HG02885 (cell line): ENCODE measurements around the gene CUEDC1.
"Not testable (repeated sequence)": the region's sequence is repeated elsewhere in the genome, so short reads cannot be mapped to it uniquely, and the experiment has no call there.

ENCODE experiments used
- ATAC-seq: cut with Tn5 transposase; IDR thresholded peaks from one replicate; pipeline ENCODE4 v1.9.1; 2021; ENCODE audit warnings: mild to moderate bottlenecking; ENCODE audit not compliant: unreplicated experiment, poor library complexity

CUEDC1 gene

DNA sequence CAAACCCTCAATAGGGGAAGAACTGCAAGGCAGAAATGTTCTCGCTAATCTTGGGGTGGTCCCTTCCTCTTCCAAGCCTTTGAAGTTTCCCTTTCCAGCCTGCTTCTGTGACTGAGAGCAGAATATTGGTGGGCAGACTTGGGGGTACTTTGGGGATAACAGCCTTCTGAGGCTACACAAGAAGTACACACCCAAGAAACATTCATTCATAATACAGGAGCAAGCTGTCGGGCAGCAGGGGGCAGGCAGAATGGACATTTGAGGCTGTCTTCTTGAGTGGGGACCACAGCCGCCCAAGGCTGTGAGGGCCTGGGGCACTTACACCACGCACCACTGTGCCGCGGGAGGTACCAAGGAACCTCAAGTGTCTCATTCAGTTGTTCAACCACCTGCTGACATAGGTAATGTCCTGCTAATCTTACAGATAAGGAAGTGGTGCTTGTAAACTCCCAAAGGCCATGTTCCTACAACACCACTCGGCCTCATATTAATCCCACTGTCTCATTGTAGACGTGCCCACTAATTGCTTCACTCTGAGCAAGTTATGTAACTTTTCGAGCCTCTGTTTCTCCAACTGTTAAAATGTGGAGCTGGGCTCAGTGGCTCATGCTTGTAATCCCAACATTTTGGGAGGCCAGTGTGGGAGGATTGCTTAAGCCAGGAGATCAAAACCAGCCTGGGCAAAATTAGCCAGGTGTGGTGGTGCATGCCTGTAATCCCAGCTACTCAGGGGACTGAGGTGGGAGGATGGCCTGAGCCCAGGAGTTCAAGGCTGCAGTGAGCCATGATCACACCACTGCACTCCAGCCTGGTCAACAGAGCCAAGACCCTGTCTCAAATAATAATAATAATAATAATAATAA, 102.9 kb downstream of the CUEDC1 start:
- ATAC-seq = no peak

DNA sequence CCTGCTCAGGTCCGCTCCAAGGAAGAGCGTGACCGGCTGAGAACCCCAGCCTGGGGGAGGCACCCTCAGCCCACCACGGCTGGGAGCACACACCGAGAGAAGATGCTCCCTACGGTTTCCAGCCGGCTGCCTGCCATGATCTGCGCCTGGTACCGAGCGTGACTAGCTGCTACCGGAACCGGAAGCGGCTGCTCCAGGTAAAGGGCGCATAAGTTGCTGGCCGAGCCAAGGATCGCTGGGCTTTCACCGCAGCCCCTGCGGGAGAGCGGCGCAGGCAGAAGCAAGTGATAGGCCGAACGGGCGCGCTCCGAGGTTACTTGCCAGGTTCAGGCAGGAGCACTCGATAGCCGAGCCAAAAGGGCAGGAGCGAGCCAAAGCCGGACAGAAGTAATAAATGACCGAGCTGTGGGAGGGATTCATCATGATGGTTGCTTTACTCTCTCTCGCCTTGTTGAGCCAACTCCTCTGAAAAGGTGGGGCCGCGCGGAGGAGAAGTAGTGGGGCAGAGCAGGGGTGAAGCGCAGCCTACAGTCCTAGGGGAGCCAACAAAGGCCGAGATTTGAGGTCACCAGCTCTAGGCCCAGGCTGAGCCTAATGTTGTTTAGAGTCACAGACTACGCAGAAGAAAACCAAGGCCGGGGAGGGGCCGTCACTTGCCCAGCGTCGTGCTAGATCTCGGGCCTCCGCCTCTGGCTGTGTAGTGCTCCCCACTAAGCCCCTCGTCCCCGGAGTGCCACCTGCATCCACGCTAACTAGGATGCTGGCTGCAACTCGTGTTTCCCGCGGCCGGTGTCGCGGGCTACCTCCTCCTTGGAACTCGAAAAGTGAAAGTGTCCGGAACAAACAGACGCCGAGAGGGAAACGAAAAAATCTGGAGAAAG, 105.1 kb downstream of the CUEDC1 start, which contains the start of gene MRPS23:
Gene MRPS23, minus strand, starts transcription at position 171 of the 881 bp plus-strand sequence. Its CDS starts 34 bp downstream, at position 137.
- peak; percentile 96 for ATAC-seq

DNA sequence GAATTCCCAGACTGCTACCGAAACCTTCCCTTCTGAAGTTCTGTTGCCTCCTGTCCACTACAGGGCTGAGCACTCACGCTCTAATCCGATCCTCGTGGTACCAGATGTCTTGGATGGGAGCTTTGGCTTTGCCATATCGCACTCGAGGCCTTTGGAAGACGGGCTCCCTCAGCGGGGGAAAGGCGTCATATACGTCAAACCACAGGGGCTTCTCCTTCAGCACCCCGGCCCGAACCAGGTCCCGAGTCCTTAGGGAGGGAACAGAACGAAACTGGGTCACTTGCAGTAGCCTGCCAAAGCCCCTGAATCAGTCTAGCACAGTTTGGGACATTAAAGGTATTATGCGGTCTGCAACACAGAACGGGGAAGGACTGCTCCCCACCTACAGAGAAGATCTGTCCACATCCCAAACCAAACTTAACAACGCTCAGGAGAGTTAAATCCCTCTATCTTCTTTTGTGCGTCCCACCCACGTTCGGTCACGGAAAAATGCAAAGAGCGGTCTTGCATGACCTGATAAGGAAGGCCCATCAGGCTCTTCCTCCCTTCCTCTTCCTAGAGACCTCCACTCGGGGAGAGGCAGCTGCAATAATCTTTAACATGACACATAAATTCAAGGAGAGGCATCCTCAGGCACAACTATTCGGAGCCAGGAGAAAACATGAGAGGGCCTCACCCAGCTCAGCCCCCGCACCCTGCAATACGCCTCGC, 105.9 kb downstream of the CUEDC1 start:
- peak; percentile 6 for ATAC-seq

DNA sequence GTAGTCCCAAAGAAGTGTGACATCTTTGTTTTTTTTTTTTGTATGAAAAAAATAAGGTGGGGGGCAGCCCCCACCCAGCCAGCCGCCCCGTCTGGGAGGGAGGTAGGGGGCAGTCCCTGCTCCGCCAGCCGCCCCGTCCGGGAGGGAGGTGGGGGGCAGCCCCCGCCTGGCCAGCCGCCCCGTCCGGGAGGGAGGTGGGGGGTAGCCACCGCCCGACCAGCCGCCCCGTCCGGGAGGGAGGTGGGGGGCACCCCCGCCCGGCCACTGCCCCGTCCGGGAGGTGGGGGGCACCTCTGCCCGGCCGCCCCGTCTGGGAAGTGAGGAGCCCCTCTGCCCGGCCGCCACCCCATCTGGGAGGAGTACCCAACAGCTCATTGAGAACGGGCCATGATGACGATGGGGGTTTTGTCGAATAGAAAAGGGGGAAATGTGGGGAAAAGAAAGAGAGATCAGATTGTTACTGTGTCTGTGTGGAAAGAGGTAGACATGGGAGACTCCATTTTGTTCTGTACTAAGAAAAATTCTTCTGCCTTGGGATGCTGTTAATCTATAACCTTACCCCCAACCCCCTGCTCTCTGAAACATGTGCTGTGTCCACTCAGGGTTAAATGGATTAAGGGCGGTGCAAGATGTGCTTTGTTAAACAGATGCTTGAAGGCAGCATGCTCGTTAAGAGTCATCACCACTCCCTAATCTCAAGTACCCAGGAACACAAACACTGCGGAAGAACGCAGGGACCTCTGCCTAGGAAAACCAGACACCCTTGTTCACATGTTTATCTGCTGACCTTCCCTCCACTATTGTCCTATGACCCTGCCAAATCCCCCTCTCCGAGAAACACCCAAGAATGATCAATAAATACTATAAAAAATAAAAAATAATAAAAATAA, 108.9 kb downstream of the CUEDC1 start:
- ATAC-seq = not testable (repeated sequence)

DNA sequence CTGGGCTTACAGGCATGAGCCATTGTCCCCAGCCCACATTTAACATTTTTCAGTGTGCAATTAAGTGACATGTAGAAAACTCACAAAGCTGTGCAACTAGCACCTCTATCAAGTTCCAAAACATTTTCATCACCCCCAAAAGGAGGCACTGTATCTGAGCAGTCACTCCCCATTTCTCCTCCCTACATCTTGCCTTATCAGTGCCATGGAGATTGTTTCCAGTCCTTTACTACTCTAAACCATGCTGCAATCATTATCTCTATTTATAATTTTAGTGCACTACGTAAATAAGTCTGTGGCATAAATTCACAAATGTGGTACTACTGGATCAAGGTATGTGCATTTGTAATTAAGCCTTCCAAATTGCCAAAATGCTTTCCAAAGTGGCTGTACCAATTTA, 112.9 kb downstream of the CUEDC1 start:
- ATAC-seq = no peak

DNA sequence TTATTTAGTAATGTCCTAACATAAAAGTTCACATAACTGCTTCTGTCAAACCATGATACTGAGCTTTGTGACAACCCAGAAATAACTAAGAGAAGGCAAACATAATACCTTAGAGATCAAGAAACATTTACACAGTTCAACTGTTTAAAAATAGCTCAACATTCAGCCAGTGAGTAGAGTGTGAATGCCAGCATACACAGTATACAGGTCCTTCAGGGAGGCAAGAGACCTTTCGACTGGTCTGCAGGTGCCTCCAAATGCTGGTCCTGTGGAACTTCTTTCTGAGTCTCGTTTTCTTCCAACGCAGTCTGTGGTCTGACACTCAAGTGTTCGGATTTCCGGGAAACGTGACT, 115.7 kb downstream of the CUEDC1 start:
- ATAC-seq = no peak

DNA sequence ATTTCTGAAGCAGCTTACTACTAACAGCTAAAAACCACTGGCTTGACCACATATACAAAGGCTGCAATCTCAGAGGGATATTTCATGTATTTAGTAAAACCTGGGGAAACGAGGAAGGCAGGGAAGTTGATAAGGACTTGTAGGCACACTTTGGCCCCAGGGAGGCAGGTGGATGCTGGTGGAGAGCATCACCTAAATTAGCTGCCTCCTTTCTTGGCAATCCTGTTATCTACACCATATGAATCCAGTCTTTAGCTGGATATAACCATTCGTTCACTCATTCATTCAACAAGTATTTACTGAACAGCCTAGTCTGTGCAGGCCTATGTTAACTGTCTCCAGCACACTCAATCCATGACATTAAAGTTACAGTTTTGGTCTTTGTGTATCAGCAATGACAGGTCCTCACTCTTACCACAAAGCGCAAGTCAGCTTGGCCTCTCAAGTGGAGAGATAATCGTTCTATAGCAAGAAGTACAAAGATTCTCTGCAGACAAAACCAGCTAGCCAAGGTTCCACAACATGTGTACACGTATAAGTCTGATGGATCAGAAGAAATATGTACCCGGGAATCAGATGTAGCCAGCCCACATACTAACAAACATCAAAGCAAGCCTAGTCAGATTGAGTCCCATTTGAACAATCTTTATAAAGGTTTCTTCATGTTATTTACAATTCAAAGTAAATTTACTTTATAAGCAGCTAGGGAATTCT, 116.2 kb downstream of the CUEDC1 start:
- no peak for ATAC-seq

DNA sequence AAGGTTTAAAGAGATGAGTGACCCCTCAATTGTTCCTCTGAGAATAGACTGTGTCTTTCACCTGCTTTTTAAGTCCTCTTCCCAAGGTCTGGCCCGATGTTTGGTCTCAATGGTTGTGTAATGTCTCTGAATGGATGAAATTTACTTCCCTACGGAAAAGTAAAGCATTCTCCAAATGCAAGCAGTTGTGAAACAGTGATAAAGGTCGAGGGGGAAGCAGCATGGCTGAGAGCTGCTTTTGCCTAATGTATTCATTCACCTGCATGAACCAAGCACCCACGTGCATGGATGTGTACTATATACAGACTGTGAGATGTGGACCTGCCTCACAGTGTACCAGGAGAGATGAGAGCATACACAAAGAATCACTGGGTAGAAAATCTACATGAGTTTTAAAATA, 116.8 kb downstream of the CUEDC1 start:
- no peak for ATAC-seq

DNA sequence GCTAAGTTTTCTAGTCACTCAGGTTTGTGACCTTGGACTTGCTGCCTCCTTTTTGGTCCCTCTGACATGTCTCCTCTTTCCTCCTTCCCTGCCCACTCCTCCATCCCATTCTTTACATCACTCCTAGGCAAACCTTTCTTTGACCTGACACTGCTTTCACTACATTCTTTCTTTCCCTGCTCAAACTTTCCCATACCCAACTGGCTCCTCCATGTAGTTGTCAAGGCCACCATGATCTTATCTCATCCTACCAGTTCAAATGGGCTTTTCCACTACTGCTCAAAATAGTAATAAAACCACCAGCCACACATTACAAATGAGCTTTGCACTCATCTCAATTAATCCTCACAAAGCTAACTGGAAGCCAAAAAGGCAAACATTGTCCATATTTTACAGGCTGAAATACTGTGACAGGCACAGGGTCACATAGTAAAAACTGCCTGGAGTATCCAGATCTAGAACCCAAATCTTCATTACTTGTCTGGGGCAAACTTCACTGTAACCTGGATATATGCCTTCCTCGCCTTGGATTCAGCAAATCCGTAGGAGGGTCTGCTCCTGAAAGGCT, 119.8 kb downstream of the CUEDC1 start:
- ATAC-seq = no peak

DNA sequence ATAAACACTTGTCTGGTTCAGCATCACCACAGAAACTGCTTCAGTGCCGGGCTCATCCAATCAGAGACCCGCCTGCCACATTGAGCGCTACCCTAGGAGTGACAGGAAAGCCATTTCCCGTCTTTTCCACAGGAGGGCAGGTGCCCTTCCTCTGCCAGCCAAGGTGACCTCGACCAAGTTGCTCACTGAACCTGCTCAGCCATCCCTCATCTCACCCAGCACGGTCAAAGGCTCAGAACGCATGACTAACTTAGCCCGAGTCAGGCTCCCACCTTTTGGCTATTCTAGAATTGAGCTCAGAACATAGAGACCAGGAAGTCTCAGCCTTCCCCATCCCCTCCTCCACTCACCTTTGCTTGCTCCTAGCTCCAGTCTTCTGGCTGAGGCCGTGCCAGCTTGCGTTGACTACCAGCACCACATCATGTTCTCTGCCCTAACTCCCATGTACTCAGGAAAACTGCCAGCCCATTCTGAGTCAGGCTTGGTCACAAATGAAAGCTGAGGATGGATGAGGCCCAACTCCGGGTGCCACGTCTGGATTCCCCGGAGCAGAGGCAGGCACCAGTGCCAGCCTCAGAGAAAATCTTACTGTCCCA, 121.0 kb downstream of the CUEDC1 start:
- no peak for ATAC-seq

DNA sequence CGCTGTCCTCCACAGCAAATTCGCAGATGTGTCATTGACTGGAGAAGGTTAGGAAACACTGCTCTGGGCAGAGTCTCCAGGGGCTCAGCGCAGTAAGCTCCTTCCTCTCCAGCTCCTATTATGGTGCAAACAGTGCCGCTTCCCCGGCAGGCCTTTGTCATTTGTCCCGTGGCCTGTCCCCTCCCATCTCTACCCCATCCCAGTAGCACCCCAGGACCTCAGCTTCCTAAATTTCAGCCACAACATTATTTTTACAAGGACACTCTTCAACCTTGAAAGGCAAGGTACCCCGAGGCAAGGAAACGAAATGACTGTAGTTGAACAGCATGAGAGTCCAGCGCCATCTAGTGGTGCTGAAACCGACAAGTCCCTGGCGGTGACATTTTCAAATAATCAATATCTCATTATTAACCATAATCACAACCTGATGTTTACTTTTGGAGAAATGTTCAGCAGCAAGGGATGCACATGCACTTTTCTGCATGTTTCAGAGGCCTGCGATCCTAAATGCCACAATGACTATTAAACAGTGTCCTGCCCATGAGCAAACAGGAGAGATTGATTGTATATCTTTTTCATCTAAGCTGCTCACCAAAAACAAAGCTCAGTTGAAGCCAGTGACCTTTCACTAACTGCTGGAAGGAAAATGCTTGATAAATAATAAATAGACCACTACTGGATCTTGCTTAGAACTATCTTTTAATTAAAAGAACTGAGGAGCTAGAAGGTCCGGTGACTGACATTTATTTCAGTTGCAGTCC, 121.9 kb downstream of the CUEDC1 start:
- peak; percentile 51 for ATAC-seq

DNA sequence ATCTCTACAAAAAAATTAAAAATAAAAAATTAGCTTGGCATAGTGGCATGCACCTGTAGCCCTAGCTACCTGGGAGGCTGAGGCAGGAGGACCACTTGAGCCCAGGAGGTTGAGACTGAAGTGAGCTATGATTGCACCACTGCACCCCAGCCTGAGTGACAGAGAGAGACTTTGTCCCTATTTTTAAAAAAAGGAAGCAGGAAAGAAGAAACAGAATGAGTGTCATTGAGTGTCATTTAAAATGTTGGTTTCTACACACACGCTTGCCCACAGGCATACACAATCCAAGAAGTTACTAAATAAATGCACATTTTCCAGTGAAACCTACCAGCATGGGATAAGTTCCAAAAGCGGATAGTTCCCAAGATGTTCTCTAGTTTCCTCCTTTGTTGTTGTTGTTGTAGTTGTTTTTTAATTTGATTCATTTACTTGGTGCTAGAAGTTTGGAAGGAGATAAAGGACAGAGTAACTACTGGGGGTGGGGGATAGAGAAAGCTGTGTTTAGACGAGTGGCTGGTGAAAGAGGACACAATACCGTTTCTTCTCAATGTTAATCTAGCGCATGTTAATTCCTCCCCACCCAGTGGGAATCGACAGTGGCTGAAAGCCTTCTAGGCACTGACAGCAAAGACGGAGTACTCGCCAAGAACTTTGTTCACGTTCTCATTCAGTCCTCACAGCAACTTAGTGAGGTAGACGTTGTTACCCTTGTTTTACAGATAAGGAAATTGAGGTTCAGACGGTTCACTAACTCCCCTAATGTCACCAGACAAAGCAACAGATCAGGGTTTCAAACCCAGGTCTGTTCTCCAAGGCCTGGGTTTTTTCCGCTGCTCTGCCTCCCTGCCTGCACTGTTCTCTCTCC, 122.7 kb downstream of the CUEDC1 start:
- no peak for ATAC-seq

DNA sequence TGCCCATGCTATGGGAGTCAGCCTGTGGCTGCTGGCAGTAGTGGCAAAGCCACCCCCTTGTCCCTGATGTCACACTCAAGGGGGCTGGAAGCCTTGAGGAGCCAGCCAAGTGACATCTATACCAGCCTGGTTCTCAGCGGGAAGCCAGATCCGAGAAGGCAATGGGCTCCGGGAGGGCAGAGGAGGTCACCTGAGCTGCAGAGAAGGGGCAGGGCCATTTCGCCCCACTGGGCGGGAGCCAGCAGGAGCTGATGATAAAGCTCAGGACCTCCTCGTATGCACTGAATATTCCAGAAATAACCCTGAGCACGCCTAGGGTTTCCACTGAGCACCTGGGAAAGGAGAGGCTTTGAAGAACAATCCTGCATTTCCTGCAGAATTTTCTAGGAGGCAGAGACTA, 124.3 kb downstream of the CUEDC1 start:
- no peak for ATAC-seq

DNA sequence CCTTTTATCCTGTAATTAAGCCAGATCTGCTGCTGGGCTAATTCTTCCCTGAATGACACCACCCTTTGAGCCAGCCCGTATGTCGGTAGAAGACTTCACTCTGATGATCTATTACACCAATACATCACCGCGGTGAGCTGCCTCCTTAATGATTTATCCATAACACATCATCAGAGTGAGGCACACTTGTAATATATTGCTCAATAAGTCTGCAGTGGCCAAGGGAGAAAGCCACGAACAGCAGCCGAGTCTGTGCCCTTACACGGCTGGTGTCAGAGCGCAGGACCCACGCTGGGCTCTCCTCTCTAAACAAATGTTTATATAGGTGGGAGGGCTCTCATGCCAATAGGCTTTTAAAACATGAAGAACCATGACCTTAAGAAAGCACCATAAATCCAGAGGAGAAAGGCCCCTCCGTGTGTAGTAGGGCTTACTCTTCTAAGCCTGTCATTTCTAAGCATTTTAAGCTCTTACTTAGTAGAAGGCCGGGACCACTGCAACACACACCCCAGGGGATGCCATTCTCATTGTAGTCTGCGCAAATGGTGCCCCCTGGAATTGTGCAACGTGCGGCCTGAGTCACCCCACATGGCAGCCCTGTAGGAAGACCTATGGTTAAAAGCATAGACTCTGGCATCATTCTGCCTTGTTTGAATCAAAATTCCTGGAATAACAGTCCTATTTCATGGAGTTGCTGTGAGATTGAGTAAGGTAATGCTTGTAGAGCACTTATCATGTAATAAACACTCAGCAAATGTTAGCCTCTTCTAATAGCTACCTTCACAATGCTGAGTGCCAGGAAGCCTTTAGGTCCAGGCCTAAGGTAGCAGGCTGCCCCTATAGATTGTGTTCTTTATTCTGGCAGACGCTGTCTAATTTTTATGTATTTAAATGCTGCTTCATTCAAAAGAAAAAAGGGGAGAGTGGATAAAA, 131.5 kb downstream of the CUEDC1 start:
- ATAC-seq = no peak

DNA sequence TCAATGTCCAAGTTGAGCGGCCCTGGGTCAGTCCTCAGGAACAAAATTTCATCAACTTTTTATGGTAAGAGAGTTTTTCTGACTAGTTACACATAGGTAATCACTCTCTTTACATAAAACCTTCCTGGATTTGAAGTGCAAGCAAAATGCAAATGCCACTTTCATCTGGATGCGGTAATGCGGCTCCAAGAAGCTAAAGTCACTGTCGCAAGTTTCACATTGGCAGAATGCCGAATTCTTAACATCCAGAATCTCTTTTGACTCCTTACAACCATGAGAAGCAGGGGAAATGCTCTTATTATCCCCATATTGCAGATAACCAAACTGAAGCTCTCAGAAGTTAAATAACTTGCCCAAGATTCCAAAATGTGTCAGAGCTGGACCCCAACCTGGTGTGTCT, 135.3 kb downstream of the CUEDC1 start:
- ATAC-seq = no peak

DNA sequence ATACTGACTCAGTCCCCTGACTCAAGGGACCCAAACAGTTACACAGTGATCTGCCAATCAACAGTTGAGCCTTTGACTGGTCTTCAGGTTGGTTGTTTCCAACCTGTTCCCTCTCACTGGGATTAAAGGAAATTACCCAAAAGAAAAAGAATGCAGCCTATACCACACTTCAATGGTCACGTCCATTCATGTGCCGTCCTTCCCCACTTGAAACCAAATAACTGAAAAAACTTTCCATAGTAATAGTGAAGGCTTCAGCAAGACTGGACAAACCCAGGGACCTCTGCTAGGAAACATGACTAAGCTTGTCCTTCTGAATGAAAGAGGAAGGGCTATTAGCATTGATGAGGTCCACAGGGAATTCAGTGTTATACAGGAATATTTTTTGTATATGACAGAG, 135.9 kb downstream of the CUEDC1 start:
- ATAC-seq = no peak
